Measurements from ENCODE around the gene SPEN.

The SPEN gene

GRCh38 chr1:15950302-15950701 lies 102.8 kb downstream of the SPEN start:
- no peak for DNase-seq

- no peak for DNase-seq
Observed at GRCh38 chr1:15950763-15951295, 103.3 kb downstream of the SPEN start.

- no peak for DNase-seq
Observed at GRCh38 chr1:15951341-15952153, 104.0 kb downstream of the SPEN start.

- no peak for DNase-seq
Observed at GRCh38 chr1:15952317-15953258, 105.1 kb downstream of the SPEN start.

GRCh38 chr1:15953294-15953771 lies 105.8 kb downstream of the SPEN start:
- DNase-seq = no peak

GRCh38 chr1:15953791-15954241 lies 106.3 kb downstream of the SPEN start:
- no peak for DNase-seq

GRCh38 chr1:15954316-15954715 lies 106.8 kb downstream of the SPEN start:
- no peak for DNase-seq

- DNase-seq = no peak
Observed at GRCh38 chr1:15955552-15955951, 108.0 kb downstream of the SPEN start.

GRCh38 chr1:15956150-15956549 lies 108.6 kb downstream of the SPEN start:
- DNase-seq = no peak

GRCh38 chr1:15957221-15958095 lies 110.0 kb downstream of the SPEN start:
- DNase-seq = no peak

- DNase-seq = no peak
Observed at GRCh38 chr1:15958111-15958510, 110.6 kb downstream of the SPEN start.

- DNase-seq = no peak
Observed at GRCh38 chr1:15958793-15959192, 111.3 kb downstream of the SPEN start.

- DNase-seq = no peak
Observed at GRCh38 chr1:15959424-15959823, 111.9 kb downstream of the SPEN start.

- DNase-seq = no peak
Observed at GRCh38 chr1:15959827-15960446, 112.4 kb downstream of the SPEN start.

GRCh38 chr1:15960808-15961207 lies 113.3 kb downstream of the SPEN start:
- no peak for DNase-seq

GRCh38 chr1:15961492-15961891 lies 114.0 kb downstream of the SPEN start:
- no peak for DNase-seq

- DNase-seq = no peak
Observed at GRCh38 chr1:15962176-15962575, 114.7 kb downstream of the SPEN start.

GRCh38 chr1:15962671-15963362 lies 115.3 kb downstream of the SPEN start:
- no peak for DNase-seq

- no peak for DNase-seq
Observed at GRCh38 chr1:15963363-15963967, 116.0 kb downstream of the SPEN start.

GRCh38 chr1:15963968-15964648 lies 116.6 kb downstream of the SPEN start:
- DNase-seq = no peak
